KMS-11 (cell line): Measurements from ENCODE around the gene ENDOU.
A peak's percentile ranks its signal among the peaks of the same experiment; 100 is the strongest.

ENCODE experiments used
- H2AFZ ChIP-seq: fragments of 200-600 bp; sonication (generic); 2 replicates; pipeline ENCODE4 v1.6.1; 2016; ENCODE audit warnings: antibody characterized with exemption, mixed run types, low read depth
- H3K27ac ChIP-seq: fragments of 200-600 bp; sonication (generic); 2 replicates; pipeline ENCODE4 v1.6.1; 2016; ENCODE audit warnings: mild to moderate bottlenecking, mixed run types
- H3K27me3 ChIP-seq: fragments of 200-600 bp; sonication (generic); 2 replicates; pipeline ENCODE4 v1.6.1; 2017; ENCODE audit warnings: mild to moderate bottlenecking, low read depth, mixed run types, moderate library complexity; ENCODE audit not compliant: insufficient read depth
- H3K36me3 ChIP-seq: fragments of 200-600 bp; sonication (generic); 2 replicates; pipeline ENCODE4 v1.6.1; 2017; ENCODE audit warnings: mild to moderate bottlenecking, mixed run types; ENCODE audit not compliant: insufficient read depth
- H3K4me1 ChIP-seq: fragments of 200-600 bp; sonication (generic); 2 replicates; pipeline ENCODE4 v1.6.1; 2016; ENCODE audit warnings: mild to moderate bottlenecking, low read depth, mixed run types; ENCODE audit not compliant: poor library complexity, severe bottlenecking
- H3K4me2 ChIP-seq: fragments of 200-600 bp; sonication (generic); 2 replicates; pipeline ENCODE4 v1.7.0; 2016; ENCODE audit warnings: mild to moderate bottlenecking, mixed run types
- H3K4me3 ChIP-seq: fragments of 200-600 bp; sonication (generic); IDR thresholded peaks from 2 replicates; pipeline ENCODE4 v1.6.1; 2017; ENCODE audit warnings: low read depth, low read length, mixed read lengths; ENCODE audit not compliant: insufficient read depth
- H3K79me2 ChIP-seq: fragments of 200-600 bp; sonication (generic); 2 replicates; pipeline ENCODE4 v1.6.1; 2016; ENCODE audit warnings: low read depth, mixed run types; ENCODE audit not compliant: insufficient read depth
- H3K9ac ChIP-seq: fragments of 200-600 bp; sonication (generic); 2 replicates; pipeline ENCODE4 v1.6.1; 2016; ENCODE audit warnings: mild to moderate bottlenecking, mixed run types
- H4K20me1 ChIP-seq: fragments of 200-600 bp; sonication (generic); 2 replicates; pipeline ENCODE4 v1.6.1; 2016; ENCODE audit warnings: mild to moderate bottlenecking, mixed run types; ENCODE audit not compliant: insufficient read depth
- TF ChIP-seq, protein P1 (sequence below): fragments of 200-600 bp; sonication (generic); conservative IDR thresholded peaks from 2 replicates; pipeline ENCODE4 v1.6.1; 2017; ENCODE audit warnings: low read depth, mild to moderate bottlenecking, antibody characterized with exemption, low read length, moderate library complexity, mixed read lengths

Gene ENDOU, protein sequence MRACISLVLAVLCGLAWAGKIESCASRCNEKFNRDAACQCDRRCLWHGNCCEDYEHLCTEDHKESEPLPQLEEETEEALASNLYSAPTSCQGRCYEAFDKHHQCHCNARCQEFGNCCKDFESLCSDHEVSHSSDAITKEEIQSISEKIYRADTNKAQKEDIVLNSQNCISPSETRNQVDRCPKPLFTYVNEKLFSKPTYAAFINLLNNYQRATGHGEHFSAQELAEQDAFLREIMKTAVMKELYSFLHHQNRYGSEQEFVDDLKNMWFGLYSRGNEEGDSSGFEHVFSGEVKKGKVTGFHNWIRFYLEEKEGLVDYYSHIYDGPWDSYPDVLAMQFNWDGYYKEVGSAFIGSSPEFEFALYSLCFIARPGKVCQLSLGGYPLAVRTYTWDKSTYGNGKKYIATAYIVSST

DNA sequence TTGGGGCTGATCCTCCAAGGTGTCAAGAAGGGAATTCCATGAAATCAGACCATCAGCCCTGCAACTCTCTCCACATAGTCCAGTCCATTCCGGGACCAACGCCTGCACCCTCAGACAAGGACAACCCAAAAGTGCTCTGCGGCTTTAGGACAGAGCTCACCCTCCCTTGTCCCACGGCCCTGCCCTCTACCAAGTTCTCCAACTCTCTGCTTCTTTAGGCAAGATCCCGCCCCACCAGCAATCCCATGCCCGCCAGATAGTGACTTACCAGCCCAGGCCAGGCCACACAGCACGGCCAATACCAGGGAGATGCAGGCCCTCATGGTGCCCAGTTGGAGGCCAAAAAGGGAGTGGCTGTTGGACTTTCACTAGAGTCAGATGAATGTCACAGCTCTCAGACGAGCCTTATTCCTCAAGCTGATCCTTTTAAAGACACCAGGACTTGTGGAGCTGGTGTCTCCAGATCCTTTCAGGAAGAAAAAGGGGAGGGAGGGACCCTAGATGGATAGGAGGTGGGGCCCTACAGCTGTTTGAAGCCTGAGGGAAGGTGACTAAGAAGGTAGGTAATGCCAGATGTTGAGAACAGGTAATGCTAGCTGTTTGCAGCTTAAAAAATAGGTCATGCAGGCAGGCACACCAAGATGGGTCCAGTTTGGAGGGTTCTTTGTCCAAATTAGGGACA, at the start of gene ENDOU:
Gene ENDOU, minus strand, starts transcription at position 400 of the 682 bp plus-strand sequence. Its CDS starts 77 bp downstream, at position 323.
- Histone ChIP-seq H4K20me1 (no peaks in the 10 kb centered on the region), H3K79me2 (no peaks in the 10 kb centered on the region), H3K9ac (no peak within 1 kb of the TSS), H3K4me2 (no peak within 1 kb of the TSS), H2AFZ (no peak within 1 kb of the TSS), H3K4me3 (no peak within 1 kb of the TSS), H3K36me3 (no peaks in the 10 kb centered on the region), H3K27ac (no peak within 1 kb of the TSS), H3K4me1 (peaks cover 21% of the 10 kb centered on the region), H3K27me3 (no peaks in the 10 kb centered on the region; the same call in 1 of the 2 replicates)
- TF ChIP-seq, protein P1, sequence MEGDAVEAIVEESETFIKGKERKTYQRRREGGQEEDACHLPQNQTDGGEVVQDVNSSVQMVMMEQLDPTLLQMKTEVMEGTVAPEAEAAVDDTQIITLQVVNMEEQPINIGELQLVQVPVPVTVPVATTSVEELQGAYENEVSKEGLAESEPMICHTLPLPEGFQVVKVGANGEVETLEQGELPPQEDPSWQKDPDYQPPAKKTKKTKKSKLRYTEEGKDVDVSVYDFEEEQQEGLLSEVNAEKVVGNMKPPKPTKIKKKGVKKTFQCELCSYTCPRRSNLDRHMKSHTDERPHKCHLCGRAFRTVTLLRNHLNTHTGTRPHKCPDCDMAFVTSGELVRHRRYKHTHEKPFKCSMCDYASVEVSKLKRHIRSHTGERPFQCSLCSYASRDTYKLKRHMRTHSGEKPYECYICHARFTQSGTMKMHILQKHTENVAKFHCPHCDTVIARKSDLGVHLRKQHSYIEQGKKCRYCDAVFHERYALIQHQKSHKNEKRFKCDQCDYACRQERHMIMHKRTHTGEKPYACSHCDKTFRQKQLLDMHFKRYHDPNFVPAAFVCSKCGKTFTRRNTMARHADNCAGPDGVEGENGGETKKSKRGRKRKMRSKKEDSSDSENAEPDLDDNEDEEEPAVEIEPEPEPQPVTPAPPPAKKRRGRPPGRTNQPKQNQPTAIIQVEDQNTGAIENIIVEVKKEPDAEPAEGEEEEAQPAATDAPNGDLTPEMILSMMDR = no peak

DNA sequence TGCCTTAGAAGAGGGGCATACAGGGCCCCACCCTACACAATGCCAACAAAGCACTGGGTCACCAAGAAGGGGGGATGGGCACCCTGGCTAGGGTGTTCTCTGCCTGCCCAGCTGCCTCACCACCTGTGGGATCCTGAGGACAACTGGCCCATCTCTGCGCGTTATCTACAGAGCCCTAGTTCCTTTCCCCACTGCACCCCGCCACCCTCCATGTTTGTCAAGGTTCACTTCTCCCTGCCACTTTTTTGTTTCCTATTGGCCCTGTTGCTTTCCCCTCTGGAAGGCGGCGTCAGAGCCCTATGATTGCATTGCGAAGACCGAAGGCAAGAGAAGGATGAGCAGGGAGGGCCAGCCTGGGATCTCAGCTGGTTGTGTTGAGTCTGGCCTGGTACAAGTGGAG, 49.4 kb upstream of the ENDOU start:
- no peak overlapping the region for H2AFZ ChIP-seq
- no peak overlapping the region for H3K9ac ChIP-seq
- no peaks in the 10 kb centered on the region for H3K36me3 ChIP-seq
- no peak overlapping the region for H3K4me3 ChIP-seq
- TF ChIP-seq, protein P1 = no peak
- peak overlapping the region; percentile 76 for H3K4me2 ChIP-seq
- peaks cover 79% of the 10 kb centered on the region for H3K4me1 ChIP-seq
- H4K20me1 ChIP-seq = no peaks in the 10 kb centered on the region
- peaks cover 6% of the 10 kb centered on the region; the same call in 1 of the 2 replicates for H3K79me2 ChIP-seq
- no peaks in the 10 kb centered on the region for H3K27me3 ChIP-seq
- H3K27ac ChIP-seq = no peak overlapping the region; the same call in 1 of the 2 replicates

DNA sequence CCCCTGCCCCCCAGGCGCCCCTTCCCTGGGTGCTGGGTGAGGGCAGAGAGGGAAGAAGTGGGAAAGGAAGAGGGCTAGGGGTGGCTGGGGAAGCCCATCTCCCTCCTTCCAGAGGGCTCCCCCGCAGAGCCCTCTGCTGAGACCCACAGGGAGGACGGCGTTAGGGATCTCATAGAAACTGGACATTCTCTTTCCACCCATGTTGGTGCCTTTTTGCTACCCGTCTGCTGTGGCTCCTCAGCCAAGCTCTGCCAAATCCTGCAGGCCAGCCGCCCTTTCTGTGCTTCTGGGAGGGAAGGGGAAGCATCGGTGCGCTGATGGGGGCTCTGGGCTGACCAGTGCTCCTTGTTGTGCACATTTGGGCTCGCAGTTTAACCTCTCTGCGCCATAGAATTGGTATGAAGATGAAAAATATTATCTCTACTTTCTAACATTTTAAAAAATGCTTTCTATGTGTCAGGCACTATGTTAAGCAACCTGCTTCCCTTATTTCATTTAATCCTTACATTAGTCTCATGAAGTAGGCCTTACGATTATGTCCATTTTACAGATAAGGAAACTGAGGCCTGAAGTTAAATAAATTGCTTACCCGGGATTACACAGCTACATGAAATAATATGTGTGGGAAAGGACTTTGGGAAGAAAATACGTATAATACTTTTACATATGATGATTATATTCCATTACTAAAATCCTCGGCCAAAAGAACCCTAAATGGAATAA, 48.7 kb upstream of the ENDOU start:
- H3K4me1 ChIP-seq = peaks cover 72% of the 10 kb centered on the region
- TF ChIP-seq, protein P1 = no peak
- peak overlapping the region; percentile 63; the same call in 1 of the 2 replicates for H3K9ac ChIP-seq
- no peaks in the 10 kb centered on the region for H3K27me3 ChIP-seq
- H3K4me3 ChIP-seq = no peak overlapping the region
- H3K4me2 ChIP-seq = peak overlapping the region; percentile 76
- no peaks in the 10 kb centered on the region for H3K36me3 ChIP-seq
- H3K79me2 ChIP-seq = peaks cover 6% of the 10 kb centered on the region; the same call in 1 of the 2 replicates
- H2AFZ ChIP-seq = peak overlapping the region; percentile 55
- no peaks in the 10 kb centered on the region for H4K20me1 ChIP-seq
- peak overlapping the region; percentile 57; the same call in 1 of the 2 replicates for H3K27ac ChIP-seq

DNA sequence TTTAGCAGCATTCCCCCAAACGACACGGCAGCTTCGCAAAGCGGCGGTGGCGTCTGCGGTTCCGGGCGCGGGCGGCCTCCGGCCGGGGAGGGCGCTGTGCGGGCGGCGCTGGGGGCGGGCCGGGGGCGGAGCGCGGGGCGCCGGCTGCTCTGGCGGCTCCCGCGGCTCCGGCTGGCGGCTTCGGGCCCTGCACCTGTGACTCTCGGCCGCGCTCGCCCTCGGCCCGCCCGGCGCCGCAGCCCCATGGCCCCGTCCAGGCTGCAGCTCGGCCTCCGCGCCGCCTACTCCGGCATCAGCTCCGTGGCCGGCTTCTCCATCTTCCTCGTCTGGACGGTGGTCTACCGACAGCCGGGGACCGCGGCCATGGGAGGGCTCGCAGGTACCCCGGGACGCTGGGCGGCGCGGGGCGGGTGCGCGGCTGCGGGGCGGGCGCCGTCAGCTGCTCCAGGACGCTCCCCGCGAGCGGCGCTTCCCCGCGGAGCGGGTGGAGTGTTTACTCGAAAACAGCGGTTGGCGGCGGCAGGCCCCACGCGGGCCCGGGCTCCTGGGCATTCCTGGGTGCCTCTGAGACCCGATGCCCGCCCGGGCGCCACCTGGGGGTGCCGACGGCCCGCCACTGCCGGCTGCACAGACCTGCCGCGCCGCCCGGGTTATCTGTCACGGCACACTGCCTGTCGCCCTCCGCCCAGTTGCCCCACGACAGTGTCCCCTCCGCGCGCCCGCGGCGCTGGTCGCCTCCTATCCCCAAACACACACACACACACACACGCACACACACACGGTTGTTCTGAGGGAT, 48.0 kb upstream of the ENDOU start, which contains the start of gene SLC48A1:
Gene SLC48A1, plus strand, starts transcription at position 177 of the 796 bp plus-strand sequence. Its CDS starts 67 bp downstream, at position 244.
- peak within 1 kb of the TSS; percentile 55 for H2AFZ ChIP-seq
- H3K27me3 ChIP-seq = no peaks in the 10 kb centered on the region
- H3K4me2 ChIP-seq = peak within 1 kb of the TSS; percentile 76
- TF ChIP-seq, protein P1 = peak; percentile 8
- H3K27ac ChIP-seq = peak within 1 kb of the TSS; percentile 57
- H3K9ac ChIP-seq = peak within 1 kb of the TSS; percentile 63
- no peaks in the 10 kb centered on the region for H3K36me3 ChIP-seq
- H4K20me1 ChIP-seq = no peaks in the 10 kb centered on the region
- peaks cover 6% of the 10 kb centered on the region; the same call in 1 of the 2 replicates for H3K79me2 ChIP-seq
- H3K4me1 ChIP-seq = peaks cover 65% of the 10 kb centered on the region
- no peak within 1 kb of the TSS for H3K4me3 ChIP-seq
